ENCODE data around the gene ADGRG2. TPM values are rescaled to one million over a fixed set of nuclear protein-coding genes. Genes with fewer than 3 reads are reported as not detected.

ADGRG2 gene
- not detected in 2 replicates for total RNA-seq

- intact Hi-C loops (cut with micrococcal nuclease), result no loop called here
Observed at GRCh38 chrX:19121898-19122640, at the start of gene ADGRG2. Gene ADGRG2 (minus strand): TSS chrX:19122468. CDS start chrX:19068834, 53,634 bp downstream.

- intact Hi-C loops (cut with micrococcal nuclease), result no loop called here
Observed at GRCh38 chrX:19168609-19169008, 46.3 kb upstream of the ADGRG2 start.

GRCh38 chrX:19162851-19163250 is 40.6 kb upstream of the ADGRG2 start:
- intact Hi-C loops (cut with micrococcal nuclease), result no loop called here

GRCh38 chrX:19156186-19156585 is 33.9 kb upstream of the ADGRG2 start:
- intact Hi-C loops (cut with micrococcal nuclease), result no loop called here

GRCh38 chrX:19152762-19153161 is 30.5 kb upstream of the ADGRG2 start:
- intact Hi-C loops (cut with micrococcal nuclease), result no loop called here

GRCh38 chrX:19137067-19137466 is 14.8 kb upstream of the ADGRG2 start:
- intact Hi-C loops (cut with micrococcal nuclease), result no loop called here

- intact Hi-C loops (cut with micrococcal nuclease), result no loop called here
Observed at GRCh38 chrX:19133784-19134183, 11.5 kb upstream of the ADGRG2 start.

- intact Hi-C loops (cut with micrococcal nuclease), result no loop called here
Observed at GRCh38 chrX:19133231-19133630, 11.0 kb upstream of the ADGRG2 start.

GRCh38 chrX:19130628-19131027 is 8.4 kb upstream of the ADGRG2 start:
- intact Hi-C loops (cut with micrococcal nuclease), result no loop called here

- intact Hi-C loops (cut with micrococcal nuclease), result no loop called here
Observed at GRCh38 chrX:19129694-19130093, 7.4 kb upstream of the ADGRG2 start.

GRCh38 chrX:19127649-19128168 is 5.4 kb upstream of the ADGRG2 start:
- intact Hi-C loops (cut with micrococcal nuclease), result no loop called here

GRCh38 chrX:19122641-19123009 is 357 bp upstream of the ADGRG2 start:
- intact Hi-C loops (cut with micrococcal nuclease), result no loop called here

- intact Hi-C loops (cut with micrococcal nuclease), result no loop called here
Observed at GRCh38 chrX:19121466-19121865, 802 bp downstream of the ADGRG2 start.

- intact Hi-C loops (cut with micrococcal nuclease), result no loop called here
Observed at GRCh38 chrX:19110642-19111041, 11.6 kb downstream of the ADGRG2 start.

GRCh38 chrX:19107035-19107434 is 15.2 kb downstream of the ADGRG2 start:
- intact Hi-C loops (cut with micrococcal nuclease), result no loop called here

- intact Hi-C loops (cut with micrococcal nuclease), result no loop called here
Observed at GRCh38 chrX:19100586-19100985, 21.7 kb downstream of the ADGRG2 start.

- intact Hi-C loops (cut with micrococcal nuclease), result no loop called here
Observed at GRCh38 chrX:19097553-19098283, 24.6 kb downstream of the ADGRG2 start.

GRCh38 chrX:19096586-19096985 is 25.7 kb downstream of the ADGRG2 start:
- intact Hi-C loops (cut with micrococcal nuclease), result no loop called here

GRCh38 chrX:19094654-19095053 is 27.6 kb downstream of the ADGRG2 start:
- intact Hi-C loops (cut with micrococcal nuclease), result no loop called here

- intact Hi-C loops (cut with micrococcal nuclease), result no loop called here
Observed at GRCh38 chrX:19091596-19091995, 30.7 kb downstream of the ADGRG2 start.

GRCh38 chrX:19089555-19090040 is 32.7 kb downstream of the ADGRG2 start:
- intact Hi-C loops (cut with micrococcal nuclease), result no loop called here

GRCh38 chrX:19086102-19086772 is 36.0 kb downstream of the ADGRG2 start:
- intact Hi-C loops (cut with micrococcal nuclease), result no loop called here
